ENCODE data around the gene LYG2. TPM values are rescaled to one million over a fixed set of nuclear protein-coding genes. Genes with fewer than 3 reads are reported as not detected.
"Not testable (repeated sequence)": the region's sequence is repeated elsewhere in the genome, so short reads cannot be mapped to it uniquely, and the experiment has no call there.

Gene LYG2
- total and polyA plus RNA-seq, 2 of the 8 experiments (the other 6 are each of a cell fraction or from before 2014, with no cell fraction given), result not detected

DNA sequence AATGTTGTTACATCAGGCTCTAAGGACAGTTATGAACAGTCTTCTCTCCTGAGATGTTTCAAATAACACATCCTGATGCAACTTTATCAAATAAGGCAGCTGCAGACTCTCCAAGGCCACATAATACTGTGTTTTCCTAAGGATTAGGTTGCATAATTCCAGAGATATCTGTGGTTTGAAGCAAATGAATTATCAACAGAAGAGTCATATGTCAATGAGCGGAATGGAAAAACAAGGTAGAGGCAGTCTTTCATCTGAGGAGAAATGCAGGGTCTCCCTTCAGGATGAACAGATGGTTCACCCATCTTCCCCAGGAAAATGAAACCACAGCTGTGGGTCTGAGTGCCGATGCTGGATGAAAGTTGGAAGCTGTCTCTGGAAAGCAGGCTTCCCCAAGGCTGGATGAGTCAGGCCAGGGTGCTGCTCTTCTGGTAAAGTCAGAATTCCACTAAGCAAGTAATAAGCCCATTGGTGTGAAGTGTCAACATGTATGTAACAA, 23.4 kb upstream of the LYG2 start (continued):
- TF ChIP-seq SUZ12 (IDR thresholded peaks at IDR 0.05; ENCODE audit: low read length), result no peak

GRCh38 chr2:99278195-99278765, 22.8 kb upstream of the LYG2 start:
- 93% methylated on average over 5 of the region's 5 CpGs; no CpG with 5 or more reads in 1 of the 2 experiments for WGBS, 2 experiments (ENCODE audit: extremely low coverage in 1 of 2, insufficient coverage in 1 of 2, insufficient read length in 1 of 2, insufficient replicate concordance in 2 of 2, low coverage in 1 of 2, low lambda C conversion rate in 2 of 2, missing lambda C conversion rate in 1 of 2)
- CTCF ChIA-PET (ENCODE audit: partially characterized antibody), result not testable (repeated sequence)

More at GRCh38 chr2:99278195-99278765, 22.8 kb upstream of the LYG2 start:
- H3K36me3 ChIP-seq (ENCODE audit: control insufficient read depth in 2 of 4, insufficient read depth in 4 of 4, low read length in 3 of 4); H4K8ac ChIP-seq (ENCODE audit: extremely low read depth, insufficient read depth, low read length); H3K23me2 ChIP-seq (ENCODE audit: low read depth, low read length); H3K79me1 ChIP-seq (ENCODE audit: low read depth, low read length); H3K4me1 ChIP-seq (replicated peaks in 1 of 4; ENCODE audit: control insufficient read depth in 3 of 4, insufficient read depth in 4 of 4, low read length in 3 of 4); FAIRE-seq; H2BK15ac ChIP-seq (ENCODE audit: low read length); H3K14ac ChIP-seq (ENCODE audit: insufficient read length); H4K5ac ChIP-seq (ENCODE audit: insufficient read length, low read depth, low read length); H4K20me1 ChIP-seq (replicated peaks in 1 of 2; ENCODE audit: control insufficient read depth in 1 of 2, insufficient read depth in 2 of 2, low read length in 2 of 2); H3K4me3 ChIP-seq (ENCODE audit: extremely low read depth in 1 of 4, insufficient read depth in 2 of 4, low read depth in 3 of 4, low read length in 4 of 4); H3K27me3 ChIP-seq (replicated peaks in 1 of 4; ENCODE audit: control insufficient read depth in 3 of 4, extremely low read depth in 1 of 4, insufficient read depth in 3 of 4, low read length in 3 of 4); H4K91ac ChIP-seq (replicated peaks; ENCODE audit: insufficient read length, low read length); H3K23ac ChIP-seq (ENCODE audit: insufficient read length); H3K56ac ChIP-seq (replicated peaks; ENCODE audit: insufficient read length, low read depth, low read length); H3K18ac ChIP-seq (ENCODE audit: extremely low read depth, low read length); DNase-seq (ENCODE audit: low read depth in 1 of 2, low spot score in 2 of 2); H2AK5ac ChIP-seq (ENCODE audit: low read depth, low read length); H2BK5ac ChIP-seq (ENCODE audit: low read depth, low read length); H2BK120ac ChIP-seq (replicated peaks; ENCODE audit: low read depth, low read length); H2AFZ ChIP-seq (ENCODE audit: low read length); POLR2A ChIA-PET (ENCODE audit: partially characterized antibody); H3K9ac ChIP-seq (replicated peaks in 1 of 4; ENCODE audit: extremely low read depth in 1 of 4, low read depth in 3 of 4, low read length in 3 of 4); H3K4me2 ChIP-seq (ENCODE audit: insufficient read depth in 1 of 2, low read depth in 2 of 2, low read length in 2 of 2); H3K4ac ChIP-seq (replicated peaks; ENCODE audit: insufficient read length, low read depth, low read length); H2BK20ac ChIP-seq (ENCODE audit: low read length); H2BK12ac ChIP-seq (ENCODE audit: low read depth, low read length); H3K9me3 ChIP-seq (ENCODE audit: insufficient read depth in 2 of 2, low read depth in 1 of 2, low read length in 1 of 2); H3K79me2 ChIP-seq (ENCODE audit: control insufficient read depth in 1 of 2, insufficient read depth in 2 of 2, low read length in 2 of 2); H3K27ac ChIP-seq (ENCODE audit: low read depth, low read length): not testable (repeated sequence)

Data from H1 (cell line).